ENCODE results near the gene VPS13D.

VPS13D gene

GRCh38 chr1:12229386-12229834 is 420 bp upstream of the VPS13D start:
- no peak for DNase-seq (ENCODE audit: low spot score)

DNA sequence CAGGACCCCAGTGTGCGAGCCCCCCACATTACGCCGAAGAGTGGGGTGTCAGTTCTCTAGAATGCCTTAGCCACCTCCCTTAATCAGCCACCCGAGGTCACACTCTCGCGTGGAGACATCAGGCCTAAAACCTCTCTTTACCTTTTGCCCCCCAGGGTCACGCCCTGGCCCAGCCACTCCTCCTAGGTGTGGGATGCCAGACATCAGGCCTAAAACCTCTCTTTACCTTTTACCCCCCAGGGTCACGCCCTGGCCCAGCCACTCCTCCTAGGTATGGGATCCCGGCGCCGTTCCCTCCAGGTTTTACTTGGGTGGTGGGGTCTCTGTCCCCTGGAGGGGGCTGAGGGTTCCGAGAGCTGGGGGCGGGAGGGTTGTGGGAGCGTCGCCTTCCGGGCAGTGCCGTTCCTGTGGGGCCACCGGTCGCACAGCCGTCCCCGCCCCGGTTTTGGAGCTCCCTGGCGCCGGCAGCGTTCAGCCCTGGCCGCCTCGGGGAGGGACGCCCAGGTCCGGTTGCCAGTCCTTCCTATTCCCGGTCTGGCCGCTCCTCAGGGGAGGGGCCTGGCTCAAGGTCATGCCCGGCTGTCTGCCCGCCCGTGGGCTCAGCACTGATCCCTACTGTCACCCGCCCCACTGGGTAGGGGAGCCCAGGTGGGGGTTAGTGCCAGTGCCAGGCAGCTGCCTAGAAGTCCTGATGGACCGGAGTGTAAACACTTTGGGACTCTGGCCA is 882 bp downstream of the VPS13D start:
- DNase-seq (ENCODE audit: low spot score) = peak; percentile 84

DNA sequence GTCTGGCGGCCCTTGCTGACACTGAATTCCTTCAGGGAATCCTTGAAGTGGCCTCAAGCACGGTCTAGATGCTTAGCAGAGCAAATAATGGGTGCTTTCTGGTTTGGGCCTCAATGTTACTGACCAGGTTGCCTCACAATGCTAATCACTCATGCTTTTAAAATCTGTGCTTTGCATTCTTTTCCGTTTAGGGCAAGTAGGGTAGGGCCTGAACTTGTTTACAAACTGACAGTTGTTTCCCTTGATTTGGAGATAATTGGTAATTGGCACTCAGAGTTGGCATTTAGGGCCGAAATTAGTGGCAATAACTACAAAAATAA is 1.4 kb downstream of the VPS13D start:
- no peak for DNase-seq (ENCODE audit: low spot score)

DNA sequence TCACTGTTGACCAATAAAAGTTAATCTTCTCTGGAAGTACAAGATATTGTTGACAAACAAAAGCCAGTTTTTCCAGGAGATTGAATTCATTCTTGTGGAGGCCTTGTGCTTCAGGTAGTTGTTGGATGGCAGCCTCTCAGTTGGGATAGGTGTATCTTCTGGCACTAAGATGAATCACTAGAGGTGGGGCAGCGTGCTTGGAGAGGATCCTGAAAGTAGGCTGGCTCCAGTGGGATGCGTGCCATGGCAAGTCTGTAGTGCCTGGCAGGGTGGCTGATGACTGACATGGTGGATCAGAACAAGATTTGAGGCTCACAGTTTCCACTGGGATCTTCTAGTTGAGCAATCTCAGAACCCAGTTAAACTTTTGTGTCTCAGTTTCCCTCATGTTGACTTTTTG is 2.4 kb downstream of the VPS13D start:
- no peak for DNase-seq (ENCODE audit: low spot score)

DNA sequence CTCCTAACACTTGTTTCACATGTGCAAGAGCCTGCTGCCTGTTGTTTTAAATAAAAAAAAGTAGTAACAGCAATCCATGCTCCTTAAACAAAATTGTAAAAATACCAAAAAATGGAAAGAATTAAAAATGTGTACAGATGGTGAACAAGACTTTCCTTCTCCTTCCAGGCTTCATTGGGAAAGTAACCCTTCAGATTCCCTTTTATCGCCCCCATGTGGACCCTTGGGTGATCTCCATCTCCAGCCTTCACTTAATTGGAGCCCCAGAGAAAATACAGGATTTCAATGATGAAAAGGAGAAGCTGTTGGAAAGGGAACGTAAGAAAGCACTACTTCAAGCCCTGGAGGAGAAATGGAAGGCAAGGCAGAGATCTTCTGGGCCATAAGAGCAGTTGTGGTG is 14.2 kb downstream of the VPS13D start:
- peak; percentile 26 for DNase-seq (ENCODE audit: low spot score)

GRCh38 chr1:12244585-12244984 is 14.8 kb downstream of the VPS13D start:
- no peak for DNase-seq (ENCODE audit: low spot score)

DNA sequence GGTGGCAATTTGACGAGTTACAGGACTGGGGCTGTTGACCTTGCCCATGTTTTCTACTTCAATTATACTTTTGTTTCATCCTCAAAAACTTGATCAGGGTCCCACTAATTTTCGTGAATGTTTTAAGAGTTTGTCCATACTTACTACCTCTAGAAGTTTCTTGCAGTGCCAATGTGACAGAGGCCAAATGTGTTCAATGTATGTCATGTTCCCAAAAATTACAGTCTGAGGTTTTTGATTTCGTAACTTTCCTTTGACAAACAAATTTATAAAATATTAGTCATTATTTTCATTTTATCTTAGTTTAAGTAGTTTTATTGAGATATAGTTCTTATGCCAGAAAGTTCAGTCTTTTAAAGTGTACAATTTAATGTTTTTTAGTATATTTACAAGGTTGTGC is 15.3 kb downstream of the VPS13D start:
- no peak for DNase-seq (ENCODE audit: low spot score)

- no peak for DNase-seq (ENCODE audit: low spot score)
These were observed 15.9 kb downstream of the VPS13D start for GRCh38 chr1:12245733-12246132.

GRCh38 chr1:12246584-12246983 is 16.8 kb downstream of the VPS13D start:
- no peak for DNase-seq (ENCODE audit: low spot score)

DNA sequence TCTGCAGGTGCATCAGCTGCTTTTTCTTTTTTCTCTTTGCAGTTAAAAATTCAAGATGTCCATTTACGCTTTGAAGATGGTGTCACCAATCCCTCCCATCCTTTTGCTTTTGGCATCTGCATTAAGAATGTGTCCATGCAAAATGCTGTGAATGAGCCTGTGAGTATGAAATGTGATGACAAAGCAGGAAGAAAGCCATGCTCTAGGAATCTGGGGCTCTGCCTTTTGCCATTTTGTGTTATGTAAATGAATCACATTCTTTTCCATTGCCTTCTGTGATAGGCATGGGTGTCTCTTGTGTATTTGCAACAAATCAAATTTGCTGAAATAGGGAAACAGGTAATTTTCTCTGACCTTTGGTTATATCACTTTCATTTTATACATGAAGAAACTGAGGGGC is 19.4 kb downstream of the VPS13D start:
- DNase-seq (ENCODE audit: low spot score) = peak; percentile 61

- DNase-seq (ENCODE audit: low spot score) = no peak
These were observed 19.9 kb downstream of the VPS13D start for GRCh38 chr1:12249748-12250147.

- DNase-seq (ENCODE audit: low spot score) = peak; percentile 33
These were observed 21.6 kb downstream of the VPS13D start for GRCh38 chr1:12251442-12251841.

- no peak for DNase-seq (ENCODE audit: low spot score)
These were observed 26.1 kb downstream of the VPS13D start for GRCh38 chr1:12255913-12256312.

DNA sequence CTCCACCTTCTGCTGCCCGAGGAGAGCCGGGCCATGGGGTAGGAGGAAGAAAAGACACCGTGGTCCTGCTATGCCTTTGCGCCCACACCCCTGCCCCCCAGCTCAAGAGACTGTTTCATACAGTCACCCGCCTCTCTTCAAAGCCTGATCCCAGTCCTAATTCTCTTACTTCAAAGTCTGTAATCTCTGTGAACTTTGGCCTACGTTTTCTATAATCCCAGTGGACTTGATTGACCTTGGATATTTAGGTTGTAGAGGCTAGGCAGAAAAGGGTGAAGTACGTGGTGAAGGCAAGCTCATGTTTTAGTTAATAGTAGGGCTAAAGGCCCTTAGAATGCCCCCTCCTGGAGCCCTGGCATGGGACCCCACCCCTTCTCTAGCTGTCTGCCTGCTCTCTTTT is 28.4 kb downstream of the VPS13D start:
- no peak for DNase-seq (ENCODE audit: low spot score)

- no peak for DNase-seq (ENCODE audit: low spot score)
These were observed 39.5 kb downstream of the VPS13D start for GRCh38 chr1:12269351-12269750.

- DNase-seq (ENCODE audit: low spot score) = no peak
These were observed 41.2 kb downstream of the VPS13D start for GRCh38 chr1:12271033-12271432.

GRCh38 chr1:12272770-12273169 is 42.9 kb downstream of the VPS13D start:
- no peak for DNase-seq (ENCODE audit: low spot score)

DNA sequence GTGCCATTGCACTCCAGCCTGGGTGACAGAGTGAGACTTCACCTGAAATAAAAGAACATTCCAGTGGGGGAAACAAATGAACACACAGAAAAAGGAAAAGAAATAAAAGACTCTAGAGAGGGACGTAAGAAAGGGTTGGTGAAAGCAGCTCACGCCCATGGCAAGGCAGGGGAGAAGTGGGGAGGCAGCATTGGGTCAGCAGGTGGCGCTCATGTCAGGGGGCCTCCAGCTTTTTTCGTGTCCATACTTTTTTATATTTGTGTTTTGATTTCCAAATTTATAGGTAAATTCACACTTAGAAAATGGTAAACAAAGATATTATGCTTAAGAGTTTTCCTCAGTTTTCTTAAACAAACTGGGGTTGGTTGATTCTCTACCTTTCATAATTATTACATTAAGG is 45.5 kb downstream of the VPS13D start:
- peak; percentile 73 for DNase-seq (ENCODE audit: low spot score)

DNA sequence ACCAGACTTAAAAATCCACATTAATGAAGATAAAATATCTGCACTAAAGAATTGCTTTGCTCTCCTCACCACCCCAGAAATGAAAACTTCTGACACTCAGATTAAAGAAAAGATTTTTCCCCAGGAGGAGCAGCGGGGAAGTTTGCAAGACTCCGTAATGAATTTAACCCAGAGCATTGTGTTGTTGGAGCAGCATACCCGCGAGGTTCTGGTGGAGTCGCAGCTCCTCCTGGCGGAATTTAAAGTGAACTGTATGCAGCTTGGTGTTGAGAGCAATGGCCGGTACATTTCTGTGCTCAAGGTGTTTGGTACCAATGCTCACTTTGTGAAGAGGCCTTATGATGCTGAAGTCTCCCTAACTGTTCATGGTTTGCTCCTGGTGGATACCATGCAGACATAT is 46.4 kb downstream of the VPS13D start:
- DNase-seq (ENCODE audit: low spot score) = peak; percentile 78

GRCh38 chr1:12279003-12279402 is 49.2 kb downstream of the VPS13D start:
- no peak for DNase-seq (ENCODE audit: low spot score)

DNA sequence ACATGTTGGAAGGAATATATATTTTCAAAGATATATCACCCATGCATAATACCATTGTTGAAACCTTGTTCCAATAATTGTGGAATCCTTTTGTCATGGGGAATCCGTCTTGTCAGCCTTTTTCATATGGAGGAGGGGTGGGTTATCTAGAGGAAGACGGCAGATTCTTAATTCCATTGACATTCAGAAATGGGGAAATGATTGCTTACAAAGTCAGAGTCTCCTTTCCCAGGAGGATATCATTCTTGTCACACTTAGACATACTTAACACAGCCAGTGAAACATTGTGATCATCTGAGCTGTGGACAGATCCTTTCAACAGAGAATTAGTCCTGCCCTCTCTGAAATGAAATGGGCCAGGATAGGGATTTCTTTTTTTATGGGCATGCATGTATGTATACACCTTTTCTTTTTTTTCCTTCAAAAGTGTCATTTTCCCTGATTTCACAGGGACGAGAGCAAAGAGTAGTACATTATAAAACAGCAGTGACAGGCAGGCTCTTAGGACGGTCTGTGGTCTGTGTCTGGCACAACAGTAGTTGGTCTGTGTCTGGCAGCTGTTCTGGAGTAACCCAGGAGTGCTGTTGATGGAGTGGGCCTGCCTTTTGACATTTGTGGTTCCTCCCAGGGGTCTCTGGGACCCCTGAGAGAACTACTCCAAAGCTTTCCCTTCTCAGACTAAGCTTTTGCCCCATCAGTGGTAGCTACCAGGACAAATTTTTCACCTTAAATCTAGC is 50.1 kb downstream of the VPS13D start:
- no peak for DNase-seq (ENCODE audit: low spot score)

DNA sequence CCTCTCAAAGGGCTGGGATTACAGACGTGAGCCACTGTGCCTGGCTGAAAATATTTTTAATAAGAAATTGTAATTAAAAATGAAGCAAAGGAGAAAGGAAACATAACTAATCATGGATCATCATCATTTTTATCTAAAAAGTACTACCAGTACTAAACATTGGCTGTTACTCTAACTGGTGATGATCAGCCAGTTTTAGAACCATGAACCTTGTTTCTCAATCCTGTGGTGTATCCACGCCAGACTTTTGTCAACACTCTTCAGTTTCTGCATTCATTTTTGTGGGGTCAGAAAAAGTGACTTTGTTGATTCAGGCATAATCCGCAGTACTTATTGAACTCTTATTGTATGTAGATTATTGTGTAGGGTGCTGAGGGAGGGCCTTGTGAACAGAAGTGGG is 52.3 kb downstream of the VPS13D start:
- no peak for DNase-seq (ENCODE audit: low spot score)

DNA sequence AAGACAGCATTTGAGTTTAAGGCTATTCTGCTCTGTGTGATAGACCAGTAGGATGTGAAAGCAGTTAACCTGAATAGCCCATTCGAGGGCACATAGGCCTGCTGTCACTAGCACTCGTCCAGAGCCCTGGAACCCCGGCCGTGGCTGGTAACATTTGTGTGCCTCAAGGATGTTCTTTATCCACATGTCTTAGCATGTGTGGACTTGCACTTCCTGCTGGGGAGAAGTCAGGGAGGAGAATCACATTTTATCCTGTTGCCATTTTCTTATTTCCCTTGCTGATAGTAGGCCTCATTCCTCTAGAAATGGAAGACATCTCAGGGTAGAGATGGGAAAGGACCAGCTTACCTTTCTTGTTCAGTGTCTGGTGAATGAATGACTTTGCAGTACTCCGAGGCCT is 54.7 kb downstream of the VPS13D start:
- DNase-seq (ENCODE audit: low spot score) = no peak

Measured in AG20443 (cell line).